Measurements from ENCODE around the gene OR51B6.
"Not testable (repeated sequence)": the region's sequence is repeated elsewhere in the genome, so short reads cannot be mapped to it uniquely, and the experiment has no call there.

Gene OR51B6

DNA sequence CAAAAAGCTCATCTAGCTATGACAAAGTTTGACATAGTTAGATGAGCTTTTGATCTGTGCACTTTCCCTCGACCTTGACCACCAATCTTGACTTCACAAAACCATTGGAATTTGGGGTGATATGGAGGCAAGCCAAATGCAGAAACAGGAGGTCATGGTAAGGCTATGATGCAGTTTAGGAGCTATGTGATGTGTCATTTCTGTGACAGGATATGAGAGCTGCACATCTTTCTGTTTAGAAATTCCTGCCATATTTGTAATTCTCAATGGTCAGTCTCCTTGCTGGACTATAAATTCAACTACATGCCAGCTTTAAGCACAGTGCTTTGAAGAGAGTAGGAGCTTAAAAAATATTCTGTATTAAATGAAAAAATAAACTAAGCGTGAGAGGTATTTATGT, 12.9 kb downstream of the OR51B6 start:
- no peak for DNase-seq

DNA sequence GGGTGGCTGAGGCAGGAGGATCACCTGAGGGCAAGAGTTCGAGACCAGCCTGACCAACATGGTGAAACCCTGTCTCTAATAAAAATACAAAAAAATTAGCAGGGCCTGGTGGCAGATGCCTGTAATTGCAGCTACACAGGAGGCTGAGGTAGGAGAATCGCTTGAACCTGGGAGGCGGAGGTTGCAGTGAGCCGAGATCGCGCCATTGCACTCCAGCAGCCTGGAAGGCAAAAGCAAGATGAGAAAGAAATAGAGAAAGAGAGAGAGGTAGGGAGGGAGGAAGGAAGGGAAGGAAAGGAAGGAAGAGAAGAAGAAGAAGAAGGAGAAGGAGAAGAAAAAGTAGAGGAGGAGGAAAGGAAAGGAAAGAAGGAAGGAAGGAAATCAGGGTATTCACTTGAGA, 15.1 kb downstream of the OR51B6 start:
- DNase-seq = not testable (repeated sequence)

- no peak for DNase-seq
Observed at GRCh38 chr11:5366856-5367255, 15.5 kb downstream of the OR51B6 start.

GRCh38 chr11:5367448-5368074, 16.3 kb downstream of the OR51B6 start:
- DNase-seq = no peak

GRCh38 chr11:5368502-5369043, 17.3 kb downstream of the OR51B6 start:
- no peak for DNase-seq

DNA sequence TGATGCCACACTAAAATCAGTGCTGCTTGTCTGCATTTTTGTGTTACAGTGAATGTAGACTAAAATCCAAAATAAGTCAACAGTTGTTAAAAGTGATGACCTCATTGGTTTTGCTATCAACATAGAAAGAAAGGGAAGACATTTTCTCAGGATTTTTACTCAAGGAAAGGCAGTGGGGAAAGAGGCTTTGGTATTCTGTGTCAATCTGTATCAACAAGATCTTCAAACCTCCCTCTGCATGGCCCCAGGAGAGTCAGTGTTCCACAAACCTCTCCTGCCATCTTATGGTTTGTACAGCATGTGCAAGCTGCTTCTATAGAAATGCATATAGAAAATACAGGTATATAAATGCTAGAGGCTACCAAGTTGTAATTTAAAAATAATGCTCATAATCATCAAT, 18.5 kb downstream of the OR51B6 start:
- DNase-seq = no peak

DNA sequence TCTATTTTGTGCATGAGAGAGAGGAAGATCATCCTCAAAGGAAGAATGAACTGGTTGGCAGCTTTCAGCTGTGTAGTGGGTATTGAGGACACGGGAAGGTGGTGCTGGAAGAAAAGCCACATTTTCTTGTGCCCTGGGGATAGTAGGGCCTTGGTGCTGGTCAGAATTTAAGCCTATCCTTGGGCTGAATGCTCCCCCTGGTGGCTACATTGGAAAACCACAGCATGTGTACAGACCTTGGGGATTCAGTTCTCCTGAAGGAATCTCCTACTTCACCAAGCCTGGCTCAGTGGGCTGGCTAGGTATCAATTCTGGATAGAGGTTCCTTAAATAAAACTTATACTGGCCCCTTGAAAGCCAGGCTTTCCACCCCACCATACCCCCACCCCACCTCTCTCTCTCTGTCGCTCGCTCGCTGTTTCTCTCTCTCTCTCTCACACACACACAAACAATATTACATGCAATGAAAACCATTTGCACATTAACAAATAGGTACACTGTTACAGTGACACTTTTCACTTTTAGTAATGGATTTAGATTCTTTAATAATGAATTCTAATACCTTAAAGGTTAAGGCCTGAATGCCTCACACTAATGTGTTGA, 29.5 kb downstream of the OR51B6 start:
- DNase-seq = peak in 26 of 56 donors; percentile 0 to 46 (median 8)

GRCh38 chr11:5383576-5383975, 32.3 kb downstream of the OR51B6 start, which contains the start of gene OR51M1:
TSS of gene OR51M1 (plus strand) at chr11:5383812. CDS start at chr11:5389399, 5,587 bp downstream.
- no peak for DNase-seq

DNA sequence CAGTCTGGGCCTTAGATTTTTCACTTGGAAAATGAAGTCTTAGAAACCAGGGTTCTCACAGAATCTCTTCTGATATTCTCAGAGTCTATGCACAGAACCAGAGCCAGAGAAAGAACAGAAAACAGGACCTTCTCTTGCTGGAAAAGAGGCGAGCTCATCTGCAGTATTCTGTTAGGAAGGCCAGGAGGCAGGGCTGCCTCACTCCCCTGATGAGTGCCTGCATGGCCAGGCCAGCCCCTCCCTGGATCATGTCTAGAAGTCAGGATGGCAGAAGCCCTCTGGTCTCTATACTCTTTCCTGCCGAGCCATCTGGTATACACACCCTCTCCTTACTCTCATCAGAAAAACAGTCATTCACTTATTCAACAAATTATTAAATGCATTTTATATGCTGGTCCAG, 33.0 kb downstream of the OR51B6 start:
- DNase-seq = no peak

- DNase-seq = no peak
Observed at GRCh38 chr11:5390210-5390609, 38.9 kb downstream of the OR51B6 start.

- DNase-seq = no peak
Observed at GRCh38 chr11:5394091-5394490, 42.8 kb downstream of the OR51B6 start.

DNA sequence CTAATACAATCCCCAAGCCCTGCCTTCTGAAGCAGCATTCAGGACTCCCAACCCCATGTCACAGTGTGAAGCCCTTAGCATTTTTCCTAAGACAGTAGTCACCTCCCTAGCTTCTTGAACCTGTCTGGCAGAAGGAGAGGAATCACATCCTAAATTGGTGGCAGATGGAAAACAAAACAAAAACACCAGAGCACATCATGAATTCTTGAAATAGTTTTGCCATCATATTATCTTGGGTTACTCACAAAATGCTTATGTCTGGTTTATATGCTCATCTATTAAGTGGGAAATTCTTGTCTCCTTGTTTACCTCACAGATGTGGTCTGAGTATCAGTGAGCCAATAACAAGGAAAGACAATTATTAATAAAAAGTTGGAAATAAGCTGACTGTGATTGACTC, 47.6 kb downstream of the OR51B6 start:
- no peak for DNase-seq
